ENCODE results near the gene ONECUT1. TPM values are rescaled to one million over a fixed set of nuclear protein-coding genes. Genes with fewer than 3 reads are reported as not detected.

ONECUT1 gene
- total RNA-seq, 1 donor from 2014 or later = 0.15 TPM

DNA sequence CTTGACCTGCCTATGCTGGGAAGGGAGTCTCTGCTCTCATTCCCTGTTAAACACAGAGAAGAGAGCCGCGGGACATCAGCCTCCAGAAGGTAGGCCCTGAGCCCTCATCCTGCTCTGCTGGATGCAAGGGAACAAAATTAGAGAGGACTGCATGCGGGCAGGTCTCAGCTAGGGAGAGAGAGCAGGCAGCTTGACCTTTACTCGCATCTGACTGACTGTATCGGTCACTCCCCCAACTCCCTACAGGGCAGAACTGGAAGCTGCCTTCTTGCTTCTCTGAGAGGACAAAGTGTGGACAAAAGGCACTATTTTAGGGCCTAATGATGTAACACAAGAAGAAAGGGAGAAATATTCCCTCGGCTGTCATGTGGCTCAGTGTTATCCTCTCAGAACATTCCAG, 72.2 kb downstream of the ONECUT1 start:
- Mint-ChIP-seq H3K4me1 (ENCODE audit: low read depth) (no peaks in the 10 kb centered on the region), H3K9me3 (ENCODE audit: low read depth) (no peaks in the 10 kb centered on the region), H3K27ac (ENCODE audit: unreplicated experiment) (no peak overlapping the region), H3K36me3 (ENCODE audit: low read depth) (no peaks in the 10 kb centered on the region), H3K4me3 (ENCODE audit: unreplicated experiment) (no peak overlapping the region), H3K27me3 (ENCODE audit: low read depth) (no peaks in the 10 kb centered on the region)
- no peak for TF ChIP-seq CTCF (IDR thresholded peaks at IDR 0.05)
- no peak for DNase-seq (ENCODE audit: low spot score)

DNA sequence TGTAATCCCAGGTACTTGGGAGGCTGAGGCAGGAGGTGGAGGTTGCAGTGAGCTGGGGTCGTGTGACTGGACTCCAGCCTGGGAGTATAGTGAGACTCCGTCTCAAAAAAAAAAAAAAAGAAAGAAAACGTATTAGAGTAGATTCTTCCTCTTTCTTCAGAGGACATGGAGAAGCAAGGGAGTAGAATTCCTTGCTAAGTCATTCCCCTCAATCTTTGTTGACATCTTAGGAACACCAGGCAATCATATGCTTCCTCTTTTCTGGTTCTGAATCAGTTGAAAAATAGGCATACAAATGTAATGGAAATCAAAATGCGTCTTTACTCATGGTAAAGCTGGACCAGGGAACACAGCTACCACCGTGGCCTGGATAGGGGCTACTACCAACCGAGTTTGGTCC, 72.7 kb downstream of the ONECUT1 start:
- TF ChIP-seq CTCF (IDR thresholded peaks at IDR 0.05) = no peak
- no peak overlapping the region for H3K4me3 Mint-ChIP-seq (ENCODE audit: unreplicated experiment)
- H3K4me1 Mint-ChIP-seq (ENCODE audit: low read depth) = no peaks in the 10 kb centered on the region
- H3K9me3 Mint-ChIP-seq (ENCODE audit: low read depth) = no peaks in the 10 kb centered on the region
- H3K36me3 Mint-ChIP-seq (ENCODE audit: low read depth) = no peaks in the 10 kb centered on the region
- no peak overlapping the region for H3K27ac Mint-ChIP-seq (ENCODE audit: unreplicated experiment)
- H3K27me3 Mint-ChIP-seq (ENCODE audit: low read depth) = no peaks in the 10 kb centered on the region
- DNase-seq (ENCODE audit: low spot score) = no peak

DNA sequence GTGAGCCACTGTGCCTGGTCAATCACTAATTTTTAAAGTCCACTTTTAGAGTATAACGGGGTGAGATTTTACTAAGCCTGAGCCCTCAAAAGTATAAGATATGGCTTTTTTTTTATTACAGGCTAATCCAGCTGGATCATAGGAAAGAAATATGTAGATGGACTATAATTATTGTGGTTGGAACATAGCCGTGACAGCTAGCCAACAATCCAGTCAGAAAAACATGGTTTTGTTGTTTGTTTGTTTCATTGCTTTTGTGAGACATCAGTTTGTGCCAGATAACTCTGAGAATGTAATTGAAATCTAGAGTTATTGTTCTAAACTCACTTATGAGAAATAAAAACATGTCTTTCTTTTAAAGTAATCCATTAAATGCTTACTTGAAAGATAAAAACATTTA, 73.6 kb downstream of the ONECUT1 start:
- no peaks in the 10 kb centered on the region for H3K27me3 Mint-ChIP-seq (ENCODE audit: low read depth)
- no peaks in the 10 kb centered on the region for H3K4me1 Mint-ChIP-seq (ENCODE audit: low read depth)
- no peak overlapping the region for H3K4me3 Mint-ChIP-seq (ENCODE audit: unreplicated experiment)
- no peak for DNase-seq (ENCODE audit: low spot score)
- TF ChIP-seq CTCF (IDR thresholded peaks at IDR 0.05) = no peak
- H3K36me3 Mint-ChIP-seq (ENCODE audit: low read depth) = no peaks in the 10 kb centered on the region
- H3K27ac Mint-ChIP-seq (ENCODE audit: unreplicated experiment) = no peak overlapping the region
- H3K9me3 Mint-ChIP-seq (ENCODE audit: low read depth) = no peaks in the 10 kb centered on the region

DNA sequence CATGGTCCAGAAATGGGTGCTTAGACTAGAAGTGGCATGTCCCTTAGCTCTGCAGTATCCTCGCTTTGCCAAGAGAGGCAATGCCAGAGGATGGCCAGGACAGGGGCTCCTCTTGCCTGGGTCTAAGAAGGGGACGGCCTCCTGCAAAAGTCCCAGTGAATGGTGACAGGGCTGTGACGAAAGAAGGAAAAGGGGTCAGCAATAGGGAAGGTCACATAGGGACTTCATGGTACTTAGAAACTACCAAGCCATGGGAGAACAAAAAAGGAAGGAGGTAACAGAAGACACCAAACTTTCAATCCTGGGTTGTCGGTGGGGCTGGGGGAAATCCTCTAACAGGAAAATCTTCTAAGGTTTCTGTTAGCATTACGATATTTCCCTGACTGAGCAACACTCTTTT, 74.7 kb downstream of the ONECUT1 start:
- DNase-seq (ENCODE audit: low spot score) = no peak
- no peak for TF ChIP-seq CTCF (IDR thresholded peaks at IDR 0.05)
- Mint-ChIP-seq H3K9me3 (ENCODE audit: low read depth) (no peaks in the 10 kb centered on the region), H3K27me3 (ENCODE audit: low read depth) (no peaks in the 10 kb centered on the region), H3K4me1 (ENCODE audit: low read depth) (no peaks in the 10 kb centered on the region), H3K4me3 (ENCODE audit: unreplicated experiment) (no peak overlapping the region), H3K36me3 (ENCODE audit: low read depth) (no peaks in the 10 kb centered on the region), H3K27ac (ENCODE audit: unreplicated experiment) (no peak overlapping the region)

DNA sequence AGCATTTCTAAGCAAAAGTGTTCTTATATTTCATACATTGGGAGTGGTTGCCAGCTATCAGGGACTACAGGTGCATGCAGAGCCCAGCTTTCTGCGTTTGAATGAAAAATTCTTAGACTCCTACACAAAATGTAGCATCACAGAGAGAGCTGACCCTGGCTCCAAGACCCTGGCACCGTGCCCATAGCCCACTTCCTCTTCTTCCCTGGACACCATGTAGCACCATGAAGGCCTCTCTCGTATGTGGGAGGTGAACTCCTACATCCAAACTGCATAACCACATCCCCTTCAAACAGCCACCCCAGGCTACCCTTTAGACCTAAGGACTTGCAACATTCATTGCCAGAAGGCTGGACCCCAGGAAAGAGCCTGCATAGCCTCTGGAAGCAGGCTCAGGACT, 75.2 kb downstream of the ONECUT1 start:
- H3K27ac Mint-ChIP-seq (ENCODE audit: unreplicated experiment) = no peak overlapping the region

More for the DNA sequence above, 75.2 kb downstream of the ONECUT1 start:
- H3K9me3 Mint-ChIP-seq (ENCODE audit: low read depth) = no peaks in the 10 kb centered on the region
- H3K4me1 Mint-ChIP-seq (ENCODE audit: low read depth) = no peaks in the 10 kb centered on the region
- H3K4me3 Mint-ChIP-seq (ENCODE audit: unreplicated experiment) = no peak overlapping the region
- no peak for DNase-seq (ENCODE audit: low spot score)
- TF ChIP-seq CTCF (IDR thresholded peaks at IDR 0.05) = no peak
- H3K36me3 Mint-ChIP-seq (ENCODE audit: low read depth) = no peaks in the 10 kb centered on the region
- no peaks in the 10 kb centered on the region for H3K27me3 Mint-ChIP-seq (ENCODE audit: low read depth)
